Common myeloid progenitor, CD34-positive (primary cell): Measurements from ENCODE around the gene MMS19.
A peak's percentile ranks its signal among the peaks of the same experiment; 100 is the strongest.

Experiments used
- CTCF ChIA-PET: fragments of 350-600 bp; sonication (Branson Sonifier 250); formaldehyde crosslinking; loops from one replicate; lab custom pipeline; 2021; ENCODE audit warnings: antibody characterized with exemption; lab: Charles Lee
- POLR2A ChIA-PET: fragments of 350-600 bp; sonication (Branson Sonifier 250); formaldehyde crosslinking; loops from one replicate; lab custom pipeline; 2021; ENCODE audit warnings: antibody characterized with exemption; lab: Charles Lee
- DNase-seq, 3 donors: peaks; one replicate each; pipeline versions ENCODE4 v3.0.0 to v3.0.0-alpha.2; 2013
- H3K27ac ChIP-seq, 2 experiments: 1 replicate in 1 of 2; 2 replicates in 1 of 2; pipeline ENCODE4 v1.7.0; 2013; ENCODE audit warnings: inconsistent platforms in 2 of 2, low read length in 2 of 2, mild to moderate bottlenecking in 2 of 2, low read depth in 1 of 2, moderate library complexity in 1 of 2; ENCODE audit not compliant: severe bottlenecking in 2 of 2, insufficient read depth in 1 of 2, poor library complexity in 1 of 2
- H3K27me3 ChIP-seq, 5 experiments: replicated peaks in 2 of 5; 1 replicate in 3 of 5; 2 replicates in 2 of 5; pipeline versions ENCODE4 v1.6.1 to v1.7.0; 2013; ENCODE audit warnings: low read length in 4 of 5, mild to moderate bottlenecking in 2 of 5, moderate library complexity in 2 of 5, inconsistent platforms in 1 of 5; ENCODE audit not compliant: insufficient read depth in 5 of 5, control insufficient read depth in 4 of 5
- H3K36me3 ChIP-seq, 4 experiments: 1 replicate in 2 of 4; 2 replicates in 2 of 4; pipeline versions ENCODE4 v1.6.1 to v1.7.0; 2013; ENCODE audit warnings: low read length in 3 of 4, control low read depth in 1 of 4, mild to moderate bottlenecking in 1 of 4; ENCODE audit not compliant: control insufficient read depth in 4 of 4, insufficient read depth in 4 of 4
- H3K4me1 ChIP-seq, 4 experiments: 1 replicate in 3 of 4; 2 replicates in 1 of 4; pipeline versions ENCODE4 v1.6.1 to v1.7.1; 2013; ENCODE audit warnings: low read length in 3 of 4, mild to moderate bottlenecking in 3 of 4, control low read depth in 1 of 4, inconsistent platforms in 1 of 4, moderate library complexity in 1 of 4; ENCODE audit not compliant: control insufficient read depth in 4 of 4, insufficient read depth in 4 of 4; ENCODE audit errors: control extremely low read depth in 1 of 4
- H3K4me3 ChIP-seq, 7 experiments: 1 replicate in 4 of 7; 2 replicates in 3 of 7; pipeline versions ENCODE4 v1.5.1 to v1.7.0; 2013; ENCODE audit warnings: mild to moderate bottlenecking in 7 of 7, low read length in 6 of 7, moderate library complexity in 6 of 7, inconsistent platforms in 2 of 7, low read depth in 2 of 7, control low read depth in 1 of 7; ENCODE audit not compliant: insufficient read depth in 4 of 7, control insufficient read depth in 1 of 7; ENCODE audit errors: extremely low read depth in 1 of 7
- H3K9me3 ChIP-seq, 5 experiments: 1 replicate in 4 of 5; 2 replicates in 1 of 5; pipeline versions ENCODE4 v1.6.1 to v1.7.1; 2013; ENCODE audit warnings: low read length in 4 of 5, mild to moderate bottlenecking in 2 of 5, inconsistent platforms in 1 of 5, low read depth in 1 of 5, moderate library complexity in 1 of 5; ENCODE audit not compliant: control insufficient read depth in 4 of 5, insufficient read depth in 2 of 5; ENCODE audit errors: control extremely low read depth in 1 of 5
- WGBS: methylation state at CpG from one replicate; pipeline ENCODE4 v1.1.5; 2013; ENCODE audit not compliant: insufficient coverage; 5-methylcytosine and 5-hydroxymethylcytosine counted together

Gene MMS19

DNA sequence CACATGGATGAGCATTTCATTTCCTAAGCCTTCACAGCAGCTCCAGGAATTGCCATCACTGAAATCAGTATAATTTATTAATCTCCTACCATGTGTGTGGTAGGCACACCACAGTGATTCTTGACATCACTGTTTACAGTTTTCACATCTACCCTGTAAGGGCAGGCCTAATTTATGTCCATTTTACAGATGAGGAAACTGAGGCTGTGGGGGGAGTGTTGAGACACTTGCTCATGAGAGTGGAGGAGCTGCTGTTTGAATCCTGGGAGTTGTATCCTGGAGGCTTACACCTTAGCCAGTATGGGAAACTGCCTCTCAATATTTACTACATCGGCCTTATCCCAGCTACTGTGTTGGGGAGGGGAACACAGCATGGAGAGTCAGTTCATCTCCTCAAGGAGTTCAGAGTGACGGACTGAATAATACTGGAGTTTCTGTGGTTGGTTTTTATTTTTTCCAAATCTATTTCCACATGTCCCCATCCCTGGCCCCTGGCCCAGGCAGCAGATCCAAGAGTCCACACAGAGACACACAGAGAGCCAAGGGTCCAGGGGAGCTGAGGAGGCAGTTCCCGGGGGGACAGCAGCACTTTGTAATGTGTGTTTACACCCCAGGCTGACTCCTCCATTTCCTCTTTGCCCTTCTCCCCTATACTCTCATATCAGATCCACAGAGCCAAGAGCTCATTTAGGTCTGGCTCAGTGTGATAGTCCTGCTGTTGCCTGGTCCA is 13.7 kb upstream of the MMS19 start:
- DNase-seq, result no peak
- POLR2A ChIA-PET, result no interaction called here
- no peak overlapping the region for H3K4me3 ChIP-seq
- H3K27ac ChIP-seq, result no peak overlapping the region
- WGBS, result 100% methylated on average over 2 of the region's 3 CpGs
- H3K4me1 ChIP-seq, result no peaks in the 10 kb centered on the region
- no peaks in the 10 kb centered on the region for H3K9me3 ChIP-seq
- peaks cover 0 to 2% (median 0%) of the 10 kb centered on the region in 5 experiments for H3K27me3 ChIP-seq
- CTCF ChIA-PET, result interaction anchor here (0.8 kb wide), 1 partner anchor 24 kb away, joined by 3 read pairs; no protein-coding TSS in a partner anchor
- no peaks in the 10 kb centered on the region for H3K36me3 ChIP-seq

DNA sequence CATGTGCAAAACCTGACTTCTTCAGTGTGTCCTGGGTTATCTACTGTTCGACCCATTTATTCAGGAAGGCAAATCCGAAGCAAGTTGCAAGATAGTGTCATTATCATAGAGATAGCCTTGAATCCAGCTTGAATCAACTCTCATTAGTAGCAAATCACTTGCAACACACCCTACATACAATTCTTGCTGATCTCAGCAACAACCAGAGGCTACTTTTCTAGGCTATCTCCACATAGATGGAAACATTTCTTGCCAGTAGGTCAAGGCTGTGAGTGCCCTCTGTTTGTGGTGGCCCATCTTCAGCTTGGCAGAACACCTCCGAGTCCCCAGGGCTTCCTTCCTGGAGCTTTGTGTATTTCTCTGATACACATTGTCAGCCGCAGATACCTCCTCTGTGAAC is 12.5 kb upstream of the MMS19 start:
- H3K4me1 ChIP-seq, result peaks cover 0 to 7% (median 0%) of the 10 kb centered on the region in 4 experiments
- CTCF ChIA-PET, result interaction anchor here (1.2 to 2.2 kb wide), 4 partner anchors 11 to 44 kb away, joined by 3 to 8 read pairs (median 4); partner anchors contain the start of gene UBTD1
- H3K27ac ChIP-seq, result no peak overlapping the region
- peaks cover 0 to 2% (median 0%) of the 10 kb centered on the region in 5 experiments for H3K27me3 ChIP-seq
- DNase-seq, result no peak
- no peaks in the 10 kb centered on the region for H3K36me3 ChIP-seq
- no peak overlapping the region for H3K4me3 ChIP-seq
- WGBS, result 94% methylated on average over 4 of the region's 4 CpGs
- POLR2A ChIA-PET, result no interaction called here
- H3K9me3 ChIP-seq, result no peaks in the 10 kb centered on the region

DNA sequence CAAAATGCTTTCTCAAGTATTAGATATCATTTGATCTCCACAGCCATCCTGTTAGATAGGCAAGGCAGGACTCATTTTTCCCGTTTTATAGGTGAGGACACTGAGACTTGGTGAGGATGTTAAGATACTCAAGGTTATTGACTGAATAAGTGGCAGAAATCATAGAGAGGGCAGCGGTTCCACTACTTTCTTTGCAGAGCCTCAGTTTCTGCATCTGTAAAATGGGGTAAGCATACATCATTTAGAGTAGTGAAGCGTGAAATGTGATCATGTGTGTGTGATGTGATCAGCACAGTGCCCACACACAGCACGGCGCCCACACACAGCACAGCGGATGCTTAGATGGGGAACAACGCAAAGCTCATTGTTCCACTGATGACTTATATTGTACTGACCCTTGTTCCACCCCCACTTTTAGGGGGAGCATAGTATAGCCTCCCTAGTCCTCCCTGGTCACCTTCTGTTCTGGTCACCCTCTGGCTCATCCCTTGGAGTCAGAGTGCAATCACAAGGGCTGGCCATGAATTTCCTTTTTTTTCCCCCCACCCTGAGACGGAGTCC is 11.0 kb upstream of the MMS19 start:
- no peak for DNase-seq
- peaks cover 0 to 2% (median 0%) of the 10 kb centered on the region in 5 experiments for H3K27me3 ChIP-seq
- POLR2A ChIA-PET, result no interaction called here
- CTCF ChIA-PET, result interaction anchor here (1.9 to 2.2 kb wide), 2 partner anchors 12 to 25 kb away, joined by 6 to 8 read pairs; no protein-coding TSS in a partner anchor
- no peak overlapping the region for H3K4me3 ChIP-seq
- no peaks in the 10 kb centered on the region for H3K36me3 ChIP-seq
- H3K4me1 ChIP-seq, result peaks cover 0 to 13% (median 0%) of the 10 kb centered on the region in 4 experiments
- no peaks in the 10 kb centered on the region for H3K9me3 ChIP-seq
- WGBS, result 87% methylated on average over 3 of the region's 8 CpGs
- H3K27ac ChIP-seq, result no peak overlapping the region

DNA sequence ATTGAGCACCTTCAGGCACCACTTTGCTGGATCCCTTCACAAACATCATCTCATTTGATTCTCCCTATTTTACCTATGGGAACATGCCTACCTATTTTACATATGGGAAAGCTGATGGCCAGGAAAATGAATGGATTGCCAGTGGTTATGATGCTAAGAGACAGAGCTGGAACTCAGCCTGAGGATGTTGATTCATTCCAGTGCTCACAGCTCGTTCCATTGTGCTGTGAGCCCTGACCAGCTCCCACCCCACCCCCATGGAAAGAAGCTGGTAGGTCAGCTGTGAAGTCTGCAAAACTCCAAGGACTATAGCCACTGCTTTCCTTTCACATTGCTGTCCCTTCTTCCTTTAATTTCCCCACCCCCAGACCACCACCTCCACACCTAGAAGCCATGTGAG is 10.1 kb upstream of the MMS19 start:
- ChIA-PET CTCF (interaction anchor here (0.7 to 1.3 kb wide), 2 partner anchors 45 kb away, joined by 3 read pairs; no protein-coding TSS in a partner anchor), POLR2A (no interaction called here)
- Histone ChIP-seq H3K36me3 (no peaks in the 10 kb centered on the region), H3K27ac (no peak overlapping the region), H3K4me3 (no peak overlapping the region), H3K9me3 (no peaks in the 10 kb centered on the region), H3K27me3 (peaks cover 0 to 2% (median 0%) of the 10 kb centered on the region in 5 experiments), H3K4me1 (peaks cover 0 to 13% (median 0%) of the 10 kb centered on the region in 4 experiments)
- 100% methylated on average over 1 of the region's 1 CpG for WGBS
- no peak for DNase-seq

DNA sequence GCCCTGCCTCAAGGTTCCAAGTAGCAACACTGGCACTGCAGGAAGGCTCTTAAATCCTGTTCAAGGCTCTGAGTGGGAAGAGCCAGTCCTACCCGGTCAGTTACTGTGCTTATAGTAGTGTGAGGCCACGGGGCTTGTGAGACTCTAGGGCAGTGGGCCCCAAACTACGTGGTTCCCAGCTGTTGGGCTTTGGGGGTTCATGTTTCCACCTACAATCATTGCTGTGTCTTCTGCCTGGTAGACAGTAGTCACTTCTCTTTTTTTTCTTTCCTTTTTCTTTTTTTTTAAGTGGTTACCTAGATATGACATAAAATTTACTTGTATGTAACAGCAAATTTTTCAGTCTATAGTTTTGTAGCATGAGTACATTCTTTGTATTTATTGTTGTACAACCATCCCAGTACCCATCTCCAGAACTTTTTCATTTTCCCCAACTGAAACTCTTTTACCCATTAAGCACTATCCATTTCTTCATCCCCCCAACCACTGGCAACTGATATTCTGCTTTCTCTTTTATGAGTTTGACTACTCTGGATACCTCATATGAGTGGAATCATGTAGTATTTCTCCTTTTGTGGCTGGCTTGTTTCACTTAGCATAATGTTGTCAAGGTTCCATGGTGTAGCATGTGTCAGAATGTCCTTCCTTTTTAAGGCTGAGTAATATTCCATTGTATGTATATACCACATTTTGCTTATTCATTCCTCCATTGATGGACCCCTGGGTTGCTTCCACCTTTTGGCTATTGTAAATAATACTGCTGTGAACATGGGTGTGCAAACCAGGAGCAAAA is 8.2 kb upstream of the MMS19 start:
- H3K27ac ChIP-seq, result no peak overlapping the region
- H3K9me3 ChIP-seq, result no peaks in the 10 kb centered on the region
- H3K4me3 ChIP-seq, result no peak overlapping the region
- CTCF ChIA-PET, result no interaction called here
- H3K27me3 ChIP-seq, result peaks cover 0 to 9% (median 0%) of the 10 kb centered on the region in 5 experiments
- POLR2A ChIA-PET, result no interaction called here
- 100% methylated on average over 3 of the region's 3 CpGs for WGBS
- H3K4me1 ChIP-seq, result peaks cover 0 to 13% (median 0%) of the 10 kb centered on the region in 4 experiments
- H3K36me3 ChIP-seq, result no peaks in the 10 kb centered on the region
- peak in 1 of 3 donors; percentile 17 for DNase-seq

DNA sequence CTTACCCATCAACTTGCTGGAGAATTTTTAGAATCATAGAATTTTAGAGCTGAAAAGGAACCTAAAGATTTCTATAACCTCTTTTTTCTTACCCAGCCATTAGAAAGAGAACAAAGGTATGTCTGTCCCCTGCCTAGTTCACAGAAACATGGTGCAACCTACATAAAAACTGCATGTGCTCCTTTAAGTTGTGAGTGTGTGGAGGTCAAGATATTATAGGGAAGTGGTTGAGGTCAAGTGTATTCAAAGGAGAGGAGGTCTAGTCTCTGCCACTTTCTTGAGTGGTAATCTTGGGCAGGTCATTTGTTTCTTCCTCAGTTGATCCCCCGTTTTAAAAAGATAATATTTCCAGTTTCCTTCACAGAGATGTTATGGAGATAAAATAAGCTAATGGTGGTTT is 6.9 kb upstream of the MMS19 start:
- WGBS, result no CpG with 5 or more reads among the region's 1 CpG
- H3K27ac ChIP-seq, result no peak overlapping the region
- peaks cover 0 to 15% (median 1%) of the 10 kb centered on the region in 4 experiments for H3K4me1 ChIP-seq
- no peak for DNase-seq
- peaks cover 1 to 20% (median 9%) of the 10 kb centered on the region in 5 experiments for H3K27me3 ChIP-seq
- ChIA-PET CTCF (interaction anchor here (0.7 kb wide), 1 partner anchor 10 kb away, joined by 3 read pairs; no protein-coding TSS in a partner anchor), POLR2A (no interaction called here)
- no peaks in the 10 kb centered on the region for H3K36me3 ChIP-seq
- H3K4me3 ChIP-seq, result no peak overlapping the region
- no peaks in the 10 kb centered on the region for H3K9me3 ChIP-seq
